ENCODE data around the gene HMGN5.

DNA sequence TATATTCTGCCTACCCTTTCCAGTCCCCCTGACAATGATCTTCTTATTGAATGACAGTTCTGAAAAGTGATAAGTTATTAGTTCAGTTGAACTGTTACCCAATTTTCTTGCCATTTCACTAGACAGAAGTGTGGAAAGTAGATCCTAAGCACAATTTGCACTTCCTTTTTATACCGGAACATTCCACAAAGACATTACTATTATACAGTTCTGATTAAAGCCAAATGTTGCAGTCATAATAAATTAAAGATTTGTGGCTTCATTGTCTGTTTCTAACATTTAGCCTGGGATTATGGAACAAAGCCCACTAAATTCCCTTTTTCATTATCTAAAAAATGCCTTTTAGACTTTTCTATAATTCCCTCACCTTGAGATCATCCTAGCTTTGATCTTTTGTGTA is 14.0 kb upstream of the HMGN5 start:
- TF ChIP-seq, protein P1, sequence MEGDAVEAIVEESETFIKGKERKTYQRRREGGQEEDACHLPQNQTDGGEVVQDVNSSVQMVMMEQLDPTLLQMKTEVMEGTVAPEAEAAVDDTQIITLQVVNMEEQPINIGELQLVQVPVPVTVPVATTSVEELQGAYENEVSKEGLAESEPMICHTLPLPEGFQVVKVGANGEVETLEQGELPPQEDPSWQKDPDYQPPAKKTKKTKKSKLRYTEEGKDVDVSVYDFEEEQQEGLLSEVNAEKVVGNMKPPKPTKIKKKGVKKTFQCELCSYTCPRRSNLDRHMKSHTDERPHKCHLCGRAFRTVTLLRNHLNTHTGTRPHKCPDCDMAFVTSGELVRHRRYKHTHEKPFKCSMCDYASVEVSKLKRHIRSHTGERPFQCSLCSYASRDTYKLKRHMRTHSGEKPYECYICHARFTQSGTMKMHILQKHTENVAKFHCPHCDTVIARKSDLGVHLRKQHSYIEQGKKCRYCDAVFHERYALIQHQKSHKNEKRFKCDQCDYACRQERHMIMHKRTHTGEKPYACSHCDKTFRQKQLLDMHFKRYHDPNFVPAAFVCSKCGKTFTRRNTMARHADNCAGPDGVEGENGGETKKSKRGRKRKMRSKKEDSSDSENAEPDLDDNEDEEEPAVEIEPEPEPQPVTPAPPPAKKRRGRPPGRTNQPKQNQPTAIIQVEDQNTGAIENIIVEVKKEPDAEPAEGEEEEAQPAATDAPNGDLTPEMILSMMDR (IDR thresholded peaks at IDR 0.05; ENCODE audit: low read depth, low read length): no peak
- TF ChIP-seq POLR2A (IDR thresholded peaks at IDR 0.05; ENCODE audit: extremely low read depth, insufficient read length): no peak
